HG02763 (cell line): ENCODE data around the gene SGPP1.
A peak's percentile ranks its signal among the peaks of the same experiment; 100 is the strongest.
"Not testable (repeated sequence)": the region's sequence is repeated elsewhere in the genome, so short reads cannot be mapped to it uniquely, and the experiment has no call there.

Experiments used
- ATAC-seq: cut with Tn5 transposase; IDR thresholded peaks from one replicate; pipeline ENCODE4 v1.9.1; 2021; ENCODE audit warnings: mild to moderate bottlenecking, moderate library complexity; ENCODE audit not compliant: unreplicated experiment

SGPP1 gene

GRCh38 chr14:63641473-63642228, 86.2 kb downstream of the SGPP1 start, which contains the start of gene WDR89:
Gene WDR89, minus strand, starts transcription at chr14:63641871. Its CDS starts 41,929 bp downstream, at chr14:63599942.
- peak; percentile 85 for ATAC-seq

DNA sequence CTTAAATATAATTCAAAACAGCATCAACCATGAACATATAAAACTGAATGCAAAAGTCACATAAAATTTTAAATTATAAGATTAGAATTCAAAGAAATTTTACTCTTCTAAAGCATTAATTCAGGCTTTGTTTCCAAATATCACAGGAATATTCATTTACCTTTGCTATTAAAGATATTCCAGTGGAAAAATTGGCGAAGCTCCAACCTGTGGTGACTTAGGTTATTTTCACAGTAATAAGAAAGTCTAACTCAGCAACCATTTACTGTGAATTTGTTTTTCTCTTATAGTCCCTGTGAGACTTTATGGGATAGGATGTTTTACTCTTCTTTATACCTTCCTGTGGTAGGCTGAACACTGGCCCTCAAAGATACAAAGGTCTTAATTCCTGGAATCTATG, 89.4 kb downstream of the SGPP1 start:
- no peak for ATAC-seq

GRCh38 chr14:63636094-63636635, 91.7 kb downstream of the SGPP1 start:
- not testable (repeated sequence) for ATAC-seq
